ENCODE measurements around the gene ATP2B2. TPM values are rescaled to one million over a fixed set of nuclear protein-coding genes. Genes with fewer than 3 reads are reported as not detected.

ATP2B2 gene
- total RNA-seq, 1 experiment from 2014 or later = not detected

GRCh38 chr3:10365791-10366190 lies 139.6 kb downstream of the ATP2B2 start:
- intact Hi-C loops (cut with micrococcal nuclease) = no loop called here
- no peak for TF ChIP-seq CTCF (IDR thresholded peaks at IDR 0.05; ENCODE audit: unreplicated experiment)
- no peak for DNase-seq (ENCODE audit: unreplicated experiment)
- no TSS peak for BruUV-seq (replicated peaks)
- Mint-ChIP-seq H3K9me3 (ENCODE audit: unreplicated experiment) (peaks cover 7% of the 10 kb centered on the region), H3K27ac (ENCODE audit: low read depth, unreplicated experiment) (no peak overlapping the region), H3K4me1 (ENCODE audit: insufficient read depth, unreplicated experiment) (peaks cover 12% of the 10 kb centered on the region), H3K4me3 (ENCODE audit: unreplicated experiment) (no peak overlapping the region), H3K36me3 (ENCODE audit: insufficient read depth, unreplicated experiment) (no peaks in the 10 kb centered on the region), H3K27me3 (ENCODE audit: insufficient read depth, unreplicated experiment) (peaks cover 17% of the 10 kb centered on the region)
- ChIA-PET POLR2A (no interaction called here), CTCF (interaction anchor here (0.6 to 4.1 kb wide), 4 partner anchors 22 to 519 kb away, joined by 3 to 15 read pairs (median 3); no protein-coding TSS in a partner anchor)

- intact Hi-C loops (cut with micrococcal nuclease) = no loop called here
- no TSS peak for BruUV-seq (replicated peaks)
- Mint-ChIP-seq H3K4me1 (ENCODE audit: insufficient read depth, unreplicated experiment) (peaks cover 8% of the 10 kb centered on the region), H3K4me3 (ENCODE audit: unreplicated experiment) (no peak overlapping the region), H3K27ac (ENCODE audit: low read depth, unreplicated experiment) (no peak overlapping the region), H3K27me3 (ENCODE audit: insufficient read depth, unreplicated experiment) (peaks cover 22% of the 10 kb centered on the region), H3K36me3 (ENCODE audit: insufficient read depth, unreplicated experiment) (no peaks in the 10 kb centered on the region), H3K9me3 (ENCODE audit: unreplicated experiment) (peaks cover 7% of the 10 kb centered on the region)
- ChIA-PET POLR2A (no interaction called here), CTCF (interaction anchor here (0.7 to 4.1 kb wide), 2 partner anchors 21 to 519 kb away, joined by 3 to 15 read pairs; no protein-coding TSS in a partner anchor)
- no peak for DNase-seq (ENCODE audit: unreplicated experiment)
- no peak for TF ChIP-seq CTCF (IDR thresholded peaks at IDR 0.05; ENCODE audit: unreplicated experiment)
Observed at GRCh38 chr3:10365316-10365715, 140.1 kb downstream of the ATP2B2 start.

- ChIA-PET CTCF (no interaction called here), POLR2A (no interaction called here)
- no TSS peak for BruUV-seq (replicated peaks)
- no peak for DNase-seq (ENCODE audit: unreplicated experiment)
- peaks cover 7% of the 10 kb centered on the region for H3K9me3 Mint-ChIP-seq (ENCODE audit: unreplicated experiment)
- intact Hi-C loops (cut with micrococcal nuclease) = no loop called here
- no peak overlapping the region for H3K4me3 Mint-ChIP-seq (ENCODE audit: unreplicated experiment)
- H3K27ac Mint-ChIP-seq (ENCODE audit: low read depth, unreplicated experiment) = no peak overlapping the region
- no peaks in the 10 kb centered on the region for H3K36me3 Mint-ChIP-seq (ENCODE audit: insufficient read depth, unreplicated experiment)
- H3K4me1 Mint-ChIP-seq (ENCODE audit: insufficient read depth, unreplicated experiment) = peaks cover 6% of the 10 kb centered on the region
- peaks cover 23% of the 10 kb centered on the region for H3K27me3 Mint-ChIP-seq (ENCODE audit: insufficient read depth, unreplicated experiment)
- no peak for TF ChIP-seq CTCF (IDR thresholded peaks at IDR 0.05; ENCODE audit: unreplicated experiment)
Observed at GRCh38 chr3:10364806-10365205, 140.6 kb downstream of the ATP2B2 start.

GRCh38 chr3:10363935-10364334 lies 141.5 kb downstream of the ATP2B2 start:
- TF ChIP-seq CTCF (IDR thresholded peaks at IDR 0.05; ENCODE audit: unreplicated experiment) = no peak
- Mint-ChIP-seq H3K4me1 (ENCODE audit: insufficient read depth, unreplicated experiment) (peaks cover 6% of the 10 kb centered on the region), H3K36me3 (ENCODE audit: insufficient read depth, unreplicated experiment) (no peaks in the 10 kb centered on the region), H3K9me3 (ENCODE audit: unreplicated experiment) (peaks cover 7% of the 10 kb centered on the region), H3K27ac (ENCODE audit: low read depth, unreplicated experiment) (no peak overlapping the region), H3K4me3 (ENCODE audit: unreplicated experiment) (no peak overlapping the region), H3K27me3 (ENCODE audit: insufficient read depth, unreplicated experiment) (peaks cover 23% of the 10 kb centered on the region)
- POLR2A ChIA-PET = no interaction called here
- intact Hi-C loops (cut with micrococcal nuclease) = no loop called here
- CTCF ChIA-PET = no interaction called here
- no peak for DNase-seq (ENCODE audit: unreplicated experiment)
- no TSS peak for BruUV-seq (replicated peaks)
